B cell (primary cell): ENCODE data around the gene ERN1. TPM values are rescaled to one million over a fixed set of nuclear protein-coding genes. Genes with fewer than 3 reads are reported as not detected.

Source experiments
- ATAC-seq: fragments of 200-7000 bp; cut with Tn5 transposase; one replicate; pipeline ENCODE4 v1.10.0; 2021; ENCODE audit warnings: low read depth, mild to moderate bottlenecking, moderate number of reproducible peaks, moderate library complexity
- CTCF ChIA-PET: fragments of 350-600 bp; sonication (Branson Sonifier 250); formaldehyde crosslinking; loops from one replicate; lab custom pipeline; 2021; ENCODE audit warnings: antibody characterized with exemption, inconsistent platforms; lab: Charles Lee
- POLR2A ChIA-PET: fragments of 350-600 bp; sonication (Branson Sonifier 250); formaldehyde crosslinking; loops from one replicate; lab custom pipeline; 2021; ENCODE audit warnings: antibody characterized with exemption; lab: Charles Lee
- DNase-seq: peaks from one replicate; pipeline ENCODE4 v3.0.0; 2013
- H2AFZ ChIP-seq: 2 replicates; pipeline ENCODE4 v1.6.1; 2012; ENCODE audit warnings: mild to moderate bottlenecking, low read depth, low read length; ENCODE audit not compliant: insufficient read depth, poor library complexity, severe bottlenecking
- H3K27ac ChIP-seq, 2 donors: 1 replicate in 1 of 2; 2 replicates in 1 of 2; pipeline ENCODE4 v1.5.1; 2012 to 2013; ENCODE audit warnings: low read length in 2 of 2, mild to moderate bottlenecking in 2 of 2, moderate library complexity in 1 of 2
- H3K27me3 ChIP-seq, 4 experiments: fragments of 200-600 bp in 1 of 4; sonication (generic) in 1 of 4; replicated peaks in 1 of 4; 1 replicate in 2 of 4; 2 replicates in 2 of 4; pipeline versions ENCODE4 v1.6.1 to v1.7.0; 2013 to 2016; ENCODE audit warnings: low read length in 3 of 4, mild to moderate bottlenecking in 2 of 4, mixed read lengths in 1 of 4, moderate library complexity in 1 of 4; ENCODE audit not compliant: insufficient read depth in 4 of 4, control insufficient read depth in 3 of 4; ENCODE audit errors: control extremely low read depth in 1 of 4
- H3K36me3 ChIP-seq, 2 experiments: replicated peaks in 1 of 2; 1 replicate in 1 of 2; 2 replicates in 1 of 2; pipeline versions ENCODE4 v1.6.1 to v1.7.1; 2013; ENCODE audit warnings: low read length in 1 of 2; ENCODE audit not compliant: insufficient read depth in 2 of 2, control insufficient read depth in 1 of 2; ENCODE audit errors: control extremely low read depth in 1 of 2, extremely low read depth in 1 of 2
- H3K4me1 ChIP-seq, 2 donors: fragments of 200-600 bp in 1 of 2; sonication (generic) in 1 of 2; 1 replicate in 1 of 2; 2 replicates in 1 of 2; pipeline versions ENCODE4 v1.5.1 to v1.6.1; 2013 to 2017; ENCODE audit warnings: low read length in 2 of 2; ENCODE audit not compliant: control insufficient read depth in 2 of 2, insufficient read depth in 2 of 2
- H3K4me2 ChIP-seq: replicated peaks from 2 replicates; pipeline ENCODE3; 2012; ENCODE audit warnings: mild to moderate bottlenecking, low read depth, low read length; ENCODE audit not compliant: poor library complexity, severe bottlenecking
- H3K4me3 ChIP-seq, 5 experiments: fragments of 200-600 bp in 1 of 5; sonication (generic) in 1 of 5; 1 replicate in 3 of 5; 2 replicates in 2 of 5; pipeline versions ENCODE4 v1.5.1 to v1.7.0; 2011 to 2016; ENCODE audit warnings: low read length in 4 of 5, mild to moderate bottlenecking in 4 of 5, low read depth in 2 of 5, control low read depth in 1 of 5, moderate library complexity in 1 of 5; ENCODE audit not compliant: insufficient read depth in 1 of 5; ENCODE audit errors: control extremely low read depth in 1 of 5, extremely low read depth in 1 of 5
- H3K79me2 ChIP-seq: fragments of 200-600 bp; sonication (generic); one replicate; pipeline ENCODE4 v1.6.0; 2016; ENCODE audit warnings: low read length; ENCODE audit not compliant: control insufficient read depth, insufficient read depth
- H3K9ac ChIP-seq: fragments of 200-600 bp; sonication (generic); 2 replicates; pipeline ENCODE4 v1.6.1; 2017; ENCODE audit warnings: mild to moderate bottlenecking, low read length, moderate library complexity
- H3K9me3 ChIP-seq, 3 donors: one replicate each; pipeline versions ENCODE4 v1.6.1 to v1.7.1; 2013; ENCODE audit warnings: low read length in 2 of 3; ENCODE audit not compliant: control insufficient read depth in 2 of 3, insufficient read depth in 1 of 3; ENCODE audit errors: control extremely low read depth in 1 of 3
- H4K20me1 ChIP-seq: 2 replicates; pipeline ENCODE4 v1.6.0; 2012; ENCODE audit warnings: mild to moderate bottlenecking, low read length; ENCODE audit not compliant: insufficient read depth, control insufficient read depth, poor library complexity, severe bottlenecking
- H3K27ac Mint-ChIP-seq: one replicate; pipeline ENCODE4 v1.8.0; 2021; ENCODE audit warnings: mixed read lengths
- H3K27me3 Mint-ChIP-seq: one replicate; pipeline ENCODE4 v1.8.0; 2021; ENCODE audit warnings: mixed read lengths
- H3K4me1 Mint-ChIP-seq: one replicate; pipeline ENCODE4 v1.8.0; 2021; ENCODE audit warnings: mixed read lengths
- H3K4me3 Mint-ChIP-seq: one replicate; pipeline ENCODE4 v1.8.0; 2021; ENCODE audit warnings: mixed read lengths
- H3K9me3 Mint-ChIP-seq: one replicate; pipeline ENCODE4 v1.8.0; 2022; ENCODE audit warnings: mixed read lengths; ENCODE audit not compliant: insufficient read depth
- EZH2 ChIP-seq: IDR thresholded peaks from 2 replicates; pipeline ENCODE4 v1.6.1; 2012; ENCODE audit warnings: borderline replicate concordance, low read depth, mild to moderate bottlenecking, moderate library complexity, low read length; ENCODE audit not compliant: insufficient read depth, poor library complexity, severe bottlenecking
- WGBS: methylation state at CpG from one replicate; pipeline ENCODE4 v1.1.5; 2013; ENCODE audit warnings: missing lambda C conversion rate; ENCODE audit not compliant: insufficient coverage; 5-methylcytosine and 5-hydroxymethylcytosine counted together
- intact Hi-C: fragments of 100-400 bp; cut with micrococcal nuclease; formaldehyde crosslinking; loops from one replicate; pipeline ENCODE4 v1.10.0; 2022
- polyA plus RNA-seq: library from polyadenylated mRNA; depleted of rRNA; stranded (reverse); fragments of >200 nt; gene quantifications from 2 replicates; pipeline ENCODE4 v1.2.3, GENCODE V29; 2012
- total RNA-seq, 2 donors: library from RNA; stranded (reverse); fragments of 120-200 nt in 1 of 2; gene quantifications; 1 replicate in 1 of 2; 2 replicates in 1 of 2; pipeline versions ENCODE4 v1.2.3 to v1.2.4, GENCODE V29; 2013 to 2022
- TF ChIP-seq, protein P1 (sequence below): fragments of 200-600 bp; IDR thresholded peaks from one replicate; pipeline ENCODE4 v1.8.0; 2022; ENCODE audit warnings: antibody characterized with exemption, mild to moderate bottlenecking

Gene ERN1
- total and polyA plus RNA-seq, 2 donors (not counting 1 experiment from before 2014, with no cell fraction given): 7.0 to 19.4 TPM

DNA sequence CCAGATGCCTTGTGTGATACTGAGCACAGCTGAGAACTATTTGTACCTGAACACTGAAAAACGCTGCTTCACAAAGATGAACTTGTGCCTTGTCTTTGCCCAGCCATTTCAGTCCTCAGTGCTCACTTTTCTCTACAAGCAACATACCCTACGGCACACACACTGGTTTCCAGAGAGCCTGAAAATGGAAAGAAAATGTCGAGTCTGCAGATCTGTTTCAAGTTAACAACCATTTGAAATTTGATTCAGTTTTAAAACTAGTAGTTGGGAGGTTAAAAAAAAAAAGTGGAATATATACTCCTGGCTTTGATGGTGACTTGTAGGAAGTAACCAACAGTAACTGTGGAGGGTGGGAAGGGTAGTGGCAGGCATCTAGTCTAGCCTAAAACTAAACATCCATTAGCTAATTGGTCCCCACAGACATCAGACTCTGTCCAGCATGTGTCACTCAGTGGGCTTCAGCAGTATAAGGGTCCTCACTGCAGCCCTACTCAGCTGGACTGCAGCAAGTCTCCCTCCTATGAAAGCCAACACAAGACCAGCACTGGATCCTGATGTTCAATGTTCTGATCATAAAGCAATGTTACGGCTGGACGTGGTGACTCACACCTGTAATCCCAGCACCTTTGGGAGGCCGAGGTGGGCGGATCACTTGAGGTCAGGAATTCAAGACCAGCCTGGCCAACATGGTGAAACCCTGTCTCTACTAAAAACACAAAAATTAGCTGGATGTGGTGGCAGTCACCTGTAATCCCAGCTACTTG is 27.1 kb downstream of the ERN1 start:
- WGBS: 97% methylated on average over 5 of the region's 7 CpGs
- no peak overlapping the region for H3K27ac Mint-ChIP-seq
- H3K27ac ChIP-seq: no peak overlapping the region

DNA sequence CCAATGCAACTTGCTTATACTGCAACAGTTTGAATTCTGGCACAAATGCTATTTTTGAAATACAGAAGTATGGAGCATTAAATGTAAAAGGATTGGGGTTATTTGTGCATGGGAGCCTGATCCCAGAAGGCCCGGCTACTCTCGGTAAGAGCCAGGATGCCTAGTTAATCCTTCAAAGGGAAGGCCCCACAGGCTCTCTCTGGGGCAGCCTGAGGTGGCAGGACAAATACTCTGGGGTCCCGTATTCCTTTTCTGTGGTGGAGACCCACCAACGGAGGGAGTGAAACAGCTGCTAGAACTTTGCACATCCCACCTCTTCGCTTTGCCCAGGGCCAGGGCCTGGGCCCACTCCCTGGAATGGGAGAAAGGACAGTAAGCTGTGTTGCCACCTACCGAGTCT is 30.4 kb downstream of the ERN1 start:
- Histone ChIP-seq H3K9ac (no peak overlapping the region), H3K4me3 (no peak overlapping the region), H2AFZ (no peak overlapping the region), H4K20me1 (no peaks in the 10 kb centered on the region), H3K4me1 (no peaks in the 10 kb centered on the region), H3K27me3 (no peaks in the 10 kb centered on the region), H3K36me3 (peaks cover 0 to 5% of the 10 kb centered on the region in 2 experiments), H3K79me2 (no peaks in the 10 kb centered on the region), H3K9me3 (no peaks in the 10 kb centered on the region), H3K4me2 (no peak overlapping the region), H3K27ac (no peak overlapping the region)
- Mint-ChIP-seq H3K27ac (no peak overlapping the region), H3K9me3 (no peaks in the 10 kb centered on the region), H3K27me3 (no peaks in the 10 kb centered on the region), H3K4me3 (no peak overlapping the region), H3K4me1 (peaks cover 1% of the 10 kb centered on the region)
- WGBS: 100% methylated on average over 2 of the region's 6 CpGs
- POLR2A ChIA-PET: no interaction called here
- ATAC-seq: no peak
- TF ChIP-seq, protein P1, sequence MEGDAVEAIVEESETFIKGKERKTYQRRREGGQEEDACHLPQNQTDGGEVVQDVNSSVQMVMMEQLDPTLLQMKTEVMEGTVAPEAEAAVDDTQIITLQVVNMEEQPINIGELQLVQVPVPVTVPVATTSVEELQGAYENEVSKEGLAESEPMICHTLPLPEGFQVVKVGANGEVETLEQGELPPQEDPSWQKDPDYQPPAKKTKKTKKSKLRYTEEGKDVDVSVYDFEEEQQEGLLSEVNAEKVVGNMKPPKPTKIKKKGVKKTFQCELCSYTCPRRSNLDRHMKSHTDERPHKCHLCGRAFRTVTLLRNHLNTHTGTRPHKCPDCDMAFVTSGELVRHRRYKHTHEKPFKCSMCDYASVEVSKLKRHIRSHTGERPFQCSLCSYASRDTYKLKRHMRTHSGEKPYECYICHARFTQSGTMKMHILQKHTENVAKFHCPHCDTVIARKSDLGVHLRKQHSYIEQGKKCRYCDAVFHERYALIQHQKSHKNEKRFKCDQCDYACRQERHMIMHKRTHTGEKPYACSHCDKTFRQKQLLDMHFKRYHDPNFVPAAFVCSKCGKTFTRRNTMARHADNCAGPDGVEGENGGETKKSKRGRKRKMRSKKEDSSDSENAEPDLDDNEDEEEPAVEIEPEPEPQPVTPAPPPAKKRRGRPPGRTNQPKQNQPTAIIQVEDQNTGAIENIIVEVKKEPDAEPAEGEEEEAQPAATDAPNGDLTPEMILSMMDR: no peak
- TF ChIP-seq EZH2: no peak
- intact Hi-C loops: no loop called here
- DNase-seq: no peak
- CTCF ChIA-PET: no interaction called here

More for the DNA sequence above, 27.1 kb downstream of the ERN1 start:
- H2AFZ ChIP-seq: no peak overlapping the region
- ChIA-PET POLR2A (no interaction called here), CTCF (interaction anchor here (1.1 kb wide), 2 partner anchors 12 to 13 kb away, joined by 3 read pairs; no protein-coding TSS in a partner anchor)
- no peaks in the 10 kb centered on the region for H3K27me3 Mint-ChIP-seq
- H3K27me3 ChIP-seq: no peaks in the 10 kb centered on the region
- no peaks in the 10 kb centered on the region for H4K20me1 ChIP-seq
- no peaks in the 10 kb centered on the region for H3K9me3 ChIP-seq
- no peak overlapping the region for H3K4me3 Mint-ChIP-seq
- H3K4me2 ChIP-seq: no peak overlapping the region
- no peak for TF ChIP-seq EZH2
- TF ChIP-seq, protein P1: no peak
- H3K4me1 ChIP-seq: no peaks in the 10 kb centered on the region
- no peak for ATAC-seq
- no peaks in the 10 kb centered on the region for H3K36me3 ChIP-seq
- no peaks in the 10 kb centered on the region for H3K79me2 ChIP-seq
- no peaks in the 10 kb centered on the region for H3K4me1 Mint-ChIP-seq
- H3K9me3 Mint-ChIP-seq: no peaks in the 10 kb centered on the region
- intact Hi-C loops: no loop called here
- DNase-seq: no peak
- H3K9ac ChIP-seq: no peak overlapping the region
- H3K4me3 ChIP-seq: no peak overlapping the region
